B cell (primary cell): Measurements from ENCODE around the gene MTERF4. TPM values are rescaled to one million over a fixed set of nuclear protein-coding genes. Genes with fewer than 3 reads are reported as not detected.

Source experiments
- ATAC-seq: fragments of 200-7000 bp; cut with Tn5 transposase; one replicate; pipeline ENCODE4 v1.10.0; 2021; ENCODE audit warnings: low read depth, mild to moderate bottlenecking, moderate number of reproducible peaks, moderate library complexity
- CTCF ChIA-PET: fragments of 350-600 bp; sonication (Branson Sonifier 250); formaldehyde crosslinking; loops from one replicate; lab custom pipeline; 2021; ENCODE audit warnings: antibody characterized with exemption, inconsistent platforms; lab: Charles Lee
- POLR2A ChIA-PET: fragments of 350-600 bp; sonication (Branson Sonifier 250); formaldehyde crosslinking; loops from one replicate; lab custom pipeline; 2021; ENCODE audit warnings: antibody characterized with exemption; lab: Charles Lee
- DNase-seq: peaks from one replicate; pipeline ENCODE4 v3.0.0; 2013
- H2AFZ ChIP-seq: 2 replicates; pipeline ENCODE4 v1.6.1; 2012; ENCODE audit warnings: mild to moderate bottlenecking, low read depth, low read length; ENCODE audit not compliant: insufficient read depth, poor library complexity, severe bottlenecking
- H3K27ac ChIP-seq, 2 donors: 1 replicate in 1 of 2; 2 replicates in 1 of 2; pipeline ENCODE4 v1.5.1; 2012 to 2013; ENCODE audit warnings: low read length in 2 of 2, mild to moderate bottlenecking in 2 of 2, moderate library complexity in 1 of 2
- H3K27me3 ChIP-seq, 4 experiments: fragments of 200-600 bp in 1 of 4; sonication (generic) in 1 of 4; replicated peaks in 1 of 4; 1 replicate in 2 of 4; 2 replicates in 2 of 4; pipeline versions ENCODE4 v1.6.1 to v1.7.0; 2013 to 2016; ENCODE audit warnings: low read length in 3 of 4, mild to moderate bottlenecking in 2 of 4, mixed read lengths in 1 of 4, moderate library complexity in 1 of 4; ENCODE audit not compliant: insufficient read depth in 4 of 4, control insufficient read depth in 3 of 4; ENCODE audit errors: control extremely low read depth in 1 of 4
- H3K36me3 ChIP-seq, 2 experiments: replicated peaks in 1 of 2; 1 replicate in 1 of 2; 2 replicates in 1 of 2; pipeline versions ENCODE4 v1.6.1 to v1.7.1; 2013; ENCODE audit warnings: low read length in 1 of 2; ENCODE audit not compliant: insufficient read depth in 2 of 2, control insufficient read depth in 1 of 2; ENCODE audit errors: control extremely low read depth in 1 of 2, extremely low read depth in 1 of 2
- H3K4me1 ChIP-seq, 2 donors: fragments of 200-600 bp in 1 of 2; sonication (generic) in 1 of 2; 1 replicate in 1 of 2; 2 replicates in 1 of 2; pipeline versions ENCODE4 v1.5.1 to v1.6.1; 2013 to 2017; ENCODE audit warnings: low read length in 2 of 2; ENCODE audit not compliant: control insufficient read depth in 2 of 2, insufficient read depth in 2 of 2
- H3K4me2 ChIP-seq: replicated peaks from 2 replicates; pipeline ENCODE3; 2012; ENCODE audit warnings: mild to moderate bottlenecking, low read depth, low read length; ENCODE audit not compliant: poor library complexity, severe bottlenecking
- H3K4me3 ChIP-seq, 5 experiments: fragments of 200-600 bp in 1 of 5; sonication (generic) in 1 of 5; 1 replicate in 3 of 5; 2 replicates in 2 of 5; pipeline versions ENCODE4 v1.5.1 to v1.7.0; 2011 to 2016; ENCODE audit warnings: low read length in 4 of 5, mild to moderate bottlenecking in 4 of 5, low read depth in 2 of 5, control low read depth in 1 of 5, moderate library complexity in 1 of 5; ENCODE audit not compliant: insufficient read depth in 1 of 5; ENCODE audit errors: control extremely low read depth in 1 of 5, extremely low read depth in 1 of 5
- H3K79me2 ChIP-seq: fragments of 200-600 bp; sonication (generic); one replicate; pipeline ENCODE4 v1.6.0; 2016; ENCODE audit warnings: low read length; ENCODE audit not compliant: control insufficient read depth, insufficient read depth
- H3K9ac ChIP-seq: fragments of 200-600 bp; sonication (generic); 2 replicates; pipeline ENCODE4 v1.6.1; 2017; ENCODE audit warnings: mild to moderate bottlenecking, low read length, moderate library complexity
- H3K9me3 ChIP-seq, 3 donors: one replicate each; pipeline versions ENCODE4 v1.6.1 to v1.7.1; 2013; ENCODE audit warnings: low read length in 2 of 3; ENCODE audit not compliant: control insufficient read depth in 2 of 3, insufficient read depth in 1 of 3; ENCODE audit errors: control extremely low read depth in 1 of 3
- H4K20me1 ChIP-seq: 2 replicates; pipeline ENCODE4 v1.6.0; 2012; ENCODE audit warnings: mild to moderate bottlenecking, low read length; ENCODE audit not compliant: insufficient read depth, control insufficient read depth, poor library complexity, severe bottlenecking
- H3K27ac Mint-ChIP-seq: one replicate; pipeline ENCODE4 v1.8.0; 2021; ENCODE audit warnings: mixed read lengths
- H3K27me3 Mint-ChIP-seq: one replicate; pipeline ENCODE4 v1.8.0; 2021; ENCODE audit warnings: mixed read lengths
- H3K4me1 Mint-ChIP-seq: one replicate; pipeline ENCODE4 v1.8.0; 2021; ENCODE audit warnings: mixed read lengths
- H3K4me3 Mint-ChIP-seq: one replicate; pipeline ENCODE4 v1.8.0; 2021; ENCODE audit warnings: mixed read lengths
- H3K9me3 Mint-ChIP-seq: one replicate; pipeline ENCODE4 v1.8.0; 2022; ENCODE audit warnings: mixed read lengths; ENCODE audit not compliant: insufficient read depth
- CTCF ChIP-seq: fragments of 200-600 bp; IDR thresholded peaks from one replicate; pipeline ENCODE4 v1.8.0; 2022; ENCODE audit warnings: antibody characterized with exemption, mild to moderate bottlenecking
- EZH2 ChIP-seq: IDR thresholded peaks from 2 replicates; pipeline ENCODE4 v1.6.1; 2012; ENCODE audit warnings: borderline replicate concordance, low read depth, mild to moderate bottlenecking, moderate library complexity, low read length; ENCODE audit not compliant: insufficient read depth, poor library complexity, severe bottlenecking
- WGBS: methylation state at CpG from one replicate; pipeline ENCODE4 v1.1.5; 2013; ENCODE audit warnings: missing lambda C conversion rate; ENCODE audit not compliant: insufficient coverage; 5-methylcytosine and 5-hydroxymethylcytosine counted together
- intact Hi-C: fragments of 100-400 bp; cut with micrococcal nuclease; formaldehyde crosslinking; loops from one replicate; pipeline ENCODE4 v1.10.0; 2022
- polyA plus RNA-seq: library from polyadenylated mRNA; depleted of rRNA; stranded (reverse); fragments of >200 nt; gene quantifications from 2 replicates; pipeline ENCODE4 v1.2.3, GENCODE V29; 2012
- total RNA-seq, 2 donors: library from RNA; stranded (reverse); fragments of 120-200 nt in 1 of 2; gene quantifications; 1 replicate in 1 of 2; 2 replicates in 1 of 2; pipeline versions ENCODE4 v1.2.3 to v1.2.4, GENCODE V29; 2013 to 2022

The MTERF4 gene
- total and polyA plus RNA-seq, 2 donors (not counting 1 experiment from before 2014, with no cell fraction given), result 88.7 to 153 TPM

- Histone ChIP-seq H3K27me3 (no peaks in the 10 kb centered on the region), H3K9me3 (no peaks in the 10 kb centered on the region), H3K36me3 (peaks cover 0 to 11% of the 10 kb centered on the region in 2 experiments), H4K20me1 (no peaks in the 10 kb centered on the region), H3K4me1 (no peaks in the 10 kb centered on the region), H3K79me2 (no peaks in the 10 kb centered on the region), H2AFZ (no peak overlapping the region), H3K4me3 (no peak overlapping the region), H3K4me2 (no peak overlapping the region), H3K27ac (no peak overlapping the region), H3K9ac (no peak overlapping the region)
- intact Hi-C loops, result no loop called here
- no peak overlapping the region for H3K27ac Mint-ChIP-seq
- H3K4me3 Mint-ChIP-seq, result no peak overlapping the region
- no peaks in the 10 kb centered on the region for H3K27me3 Mint-ChIP-seq
- WGBS, result 95% methylated on average over 13 of the region's 13 CpGs
- POLR2A ChIA-PET, result no interaction called here
- ATAC-seq (no peak), DNase-seq (no peak)
- no peak for TF ChIP-seq EZH2
- H3K9me3 Mint-ChIP-seq, result no peaks in the 10 kb centered on the region
- no peaks in the 10 kb centered on the region for H3K4me1 Mint-ChIP-seq
- CTCF ChIA-PET, result no interaction called here
These were observed 31.7 kb downstream of the MTERF4 start for GRCh38 chr2:241070361-241070760.

- ChIA-PET POLR2A (no interaction called here), CTCF (no interaction called here)
- no peaks in the 10 kb centered on the region for H3K4me1 ChIP-seq
- H3K27ac ChIP-seq, result no peak overlapping the region
- DNase-seq (no peak), ATAC-seq (no peak)
- no peaks in the 10 kb centered on the region for H3K9me3 ChIP-seq
- H3K4me2 ChIP-seq, result no peak overlapping the region
- no peaks in the 10 kb centered on the region for H3K27me3 ChIP-seq
- no peak for TF ChIP-seq CTCF
- no peak for TF ChIP-seq EZH2
- intact Hi-C loops, result no loop called here
- no peak overlapping the region for H3K9ac ChIP-seq
- no peaks in the 10 kb centered on the region for H3K79me2 ChIP-seq
- no peak overlapping the region for H2AFZ ChIP-seq
- peaks cover 0 to 7% of the 10 kb centered on the region in 2 experiments for H3K36me3 ChIP-seq
- Mint-ChIP-seq H3K27ac (no peak overlapping the region), H3K9me3 (no peaks in the 10 kb centered on the region), H3K4me3 (no peak overlapping the region), H3K4me1 (no peaks in the 10 kb centered on the region), H3K27me3 (no peaks in the 10 kb centered on the region)
- H4K20me1 ChIP-seq, result no peaks in the 10 kb centered on the region
- WGBS, result 94% methylated on average over 22 of the region's 26 CpGs
- no peak overlapping the region for H3K4me3 ChIP-seq
These were observed 32.2 kb downstream of the MTERF4 start for GRCh38 chr2:241069821-241070281.
